ENCODE measurements around the gene FGD3.

The FGD3 gene

DNA sequence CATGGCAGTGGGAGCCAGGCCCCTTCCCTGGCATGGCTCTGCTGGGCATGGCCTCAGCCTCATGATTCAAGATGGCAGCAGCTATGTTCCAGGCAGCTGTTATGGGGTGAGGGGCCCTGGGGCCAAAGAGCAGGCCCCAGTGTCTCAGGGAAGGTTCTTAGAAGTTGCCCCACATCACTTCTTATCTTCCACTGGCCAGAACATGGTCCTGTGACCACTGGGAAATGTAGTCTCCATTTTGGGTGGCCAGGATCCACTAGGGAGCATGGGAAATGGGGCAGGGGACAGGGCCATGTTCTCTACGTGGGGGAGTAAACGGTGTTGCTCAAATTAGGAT, 129.4 kb downstream of the FGD3 start:
- H3K4me3 ChIP-seq (ENCODE audit: low read depth in 1 of 2, low read length in 2 of 2), result no peak overlapping the region
- no peak overlapping the region for H3K27ac ChIP-seq (ENCODE audit: low read depth, low read length)
- H3K9me3 ChIP-seq (ENCODE audit: low read length), result no peaks in the 10 kb centered on the region
- H3K4me1 ChIP-seq (ENCODE audit: insufficient read depth, low read length), result peaks cover 27% of the 10 kb centered on the region
- H3K36me3 ChIP-seq (ENCODE audit: insufficient read depth, low read length), result no peaks in the 10 kb centered on the region
- H3K27me3 ChIP-seq (ENCODE audit: control insufficient read depth in 1 of 2, insufficient read depth in 2 of 2, low read length in 2 of 2), result no peaks in the 10 kb centered on the region
- no peak overlapping the region for H3K9ac ChIP-seq (ENCODE audit: low read length)

DNA sequence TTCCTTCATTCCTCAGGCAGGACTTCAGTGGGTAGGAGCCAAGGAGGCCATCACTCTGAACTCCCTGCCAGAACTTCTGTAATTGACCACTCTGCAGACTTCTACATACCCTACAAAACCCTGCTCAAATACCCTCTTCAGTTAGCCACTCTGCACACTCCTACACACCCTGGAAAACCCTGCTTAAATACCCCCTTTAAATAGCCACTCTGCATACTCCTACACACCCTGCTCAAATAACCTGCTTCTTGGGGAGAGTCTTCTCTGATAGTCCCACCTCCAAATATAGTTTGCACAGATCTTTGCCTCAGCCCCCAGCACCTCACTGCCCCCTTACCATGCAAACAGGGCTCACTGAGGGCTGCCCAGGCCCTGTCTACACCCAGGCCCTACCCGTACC, 130.0 kb downstream of the FGD3 start:
- Histone ChIP-seq H3K4me3 (ENCODE audit: low read depth in 1 of 2, low read length in 2 of 2) (no peak overlapping the region), H3K27ac (ENCODE audit: low read depth, low read length) (no peak overlapping the region), H3K36me3 (ENCODE audit: insufficient read depth, low read length) (no peaks in the 10 kb centered on the region), H3K9ac (ENCODE audit: low read length) (no peak overlapping the region), H3K9me3 (ENCODE audit: low read length) (no peaks in the 10 kb centered on the region), H3K4me1 (ENCODE audit: insufficient read depth, low read length) (peaks cover 21% of the 10 kb centered on the region), H3K27me3 (ENCODE audit: control insufficient read depth in 1 of 2, insufficient read depth in 2 of 2, low read length in 2 of 2) (no peaks in the 10 kb centered on the region)

- no peaks in the 10 kb centered on the region for H3K27me3 ChIP-seq (ENCODE audit: control insufficient read depth in 1 of 2, insufficient read depth in 2 of 2, low read length in 2 of 2)
- H3K9ac ChIP-seq (ENCODE audit: low read length), result no peak overlapping the region
- no peaks in the 10 kb centered on the region for H3K9me3 ChIP-seq (ENCODE audit: low read length)
- H3K4me1 ChIP-seq (ENCODE audit: insufficient read depth, low read length), result peaks cover 16% of the 10 kb centered on the region
- no peaks in the 10 kb centered on the region for H3K36me3 ChIP-seq (ENCODE audit: insufficient read depth, low read length)
- no peak overlapping the region for H3K4me3 ChIP-seq (ENCODE audit: low read depth in 1 of 2, low read length in 2 of 2)
- H3K27ac ChIP-seq (ENCODE audit: low read depth, low read length), result no peak overlapping the region
Observed at GRCh38 chr9:93077811-93078210, 130.5 kb downstream of the FGD3 start.

- H3K9ac ChIP-seq (ENCODE audit: low read length), result no peak overlapping the region
- H3K9me3 ChIP-seq (ENCODE audit: low read length), result no peaks in the 10 kb centered on the region
- no peaks in the 10 kb centered on the region for H3K36me3 ChIP-seq (ENCODE audit: insufficient read depth, low read length)
- H3K4me1 ChIP-seq (ENCODE audit: insufficient read depth, low read length), result peaks cover 3% of the 10 kb centered on the region
- H3K27ac ChIP-seq (ENCODE audit: low read depth, low read length), result no peak overlapping the region
- H3K4me3 ChIP-seq (ENCODE audit: low read depth in 1 of 2, low read length in 2 of 2), result no peak overlapping the region
- no peaks in the 10 kb centered on the region for H3K27me3 ChIP-seq (ENCODE audit: control insufficient read depth in 1 of 2, insufficient read depth in 2 of 2, low read length in 2 of 2)
Observed at GRCh38 chr9:93079371-93079770, 132.0 kb downstream of the FGD3 start.

GRCh38 chr9:93080406-93080805, 133.1 kb downstream of the FGD3 start:
- Histone ChIP-seq H3K9ac (ENCODE audit: low read length) (no peak overlapping the region), H3K36me3 (ENCODE audit: insufficient read depth, low read length) (no peaks in the 10 kb centered on the region), H3K27me3 (ENCODE audit: control insufficient read depth in 1 of 2, insufficient read depth in 2 of 2, low read length in 2 of 2) (no peaks in the 10 kb centered on the region), H3K4me1 (ENCODE audit: insufficient read depth, low read length) (no peaks in the 10 kb centered on the region), H3K9me3 (ENCODE audit: low read length) (no peaks in the 10 kb centered on the region), H3K4me3 (ENCODE audit: low read depth in 1 of 2, low read length in 2 of 2) (no peak overlapping the region), H3K27ac (ENCODE audit: low read depth, low read length) (no peak overlapping the region)

DNA sequence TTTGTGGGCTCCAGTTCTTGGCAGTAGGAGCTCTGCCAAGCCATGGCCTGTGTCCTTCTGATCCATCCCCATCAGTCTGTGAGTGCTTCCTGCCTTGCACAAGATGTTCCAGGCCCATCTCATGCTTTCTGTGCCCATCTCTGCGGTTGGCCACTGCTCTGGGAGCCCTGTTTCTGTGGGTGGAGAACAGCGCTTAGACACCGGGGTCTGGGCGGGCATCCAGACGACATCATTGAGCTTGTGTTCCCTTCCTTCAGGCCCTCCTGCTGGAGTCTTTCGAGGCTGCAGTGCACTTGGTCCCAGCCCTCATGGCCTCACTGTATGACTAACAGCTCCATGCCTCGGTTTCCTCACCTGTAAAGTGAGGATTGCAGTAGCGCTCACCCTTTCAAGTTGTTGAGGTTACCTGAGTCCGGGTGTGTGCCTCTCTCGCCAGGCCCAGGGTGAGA, 133.8 kb downstream of the FGD3 start:
- no peaks in the 10 kb centered on the region for H3K9me3 ChIP-seq (ENCODE audit: low read length)
- no peak overlapping the region for H3K9ac ChIP-seq (ENCODE audit: low read length)
- no peaks in the 10 kb centered on the region for H3K4me1 ChIP-seq (ENCODE audit: insufficient read depth, low read length)
- H3K27ac ChIP-seq (ENCODE audit: low read depth, low read length), result no peak overlapping the region
- H3K27me3 ChIP-seq (ENCODE audit: control insufficient read depth in 1 of 2, insufficient read depth in 2 of 2, low read length in 2 of 2), result no peaks in the 10 kb centered on the region
- H3K4me3 ChIP-seq (ENCODE audit: low read depth in 1 of 2, low read length in 2 of 2), result no peak overlapping the region
- no peaks in the 10 kb centered on the region for H3K36me3 ChIP-seq (ENCODE audit: insufficient read depth, low read length)

- Histone ChIP-seq H3K4me1 (ENCODE audit: insufficient read depth, low read length) (no peaks in the 10 kb centered on the region), H3K9me3 (ENCODE audit: low read length) (no peaks in the 10 kb centered on the region), H3K4me3 (ENCODE audit: low read depth in 1 of 2, low read length in 2 of 2) (no peak overlapping the region), H3K27ac (ENCODE audit: low read depth, low read length) (no peak overlapping the region), H3K27me3 (ENCODE audit: control insufficient read depth in 1 of 2, insufficient read depth in 2 of 2, low read length in 2 of 2) (no peaks in the 10 kb centered on the region), H3K9ac (ENCODE audit: low read length) (no peak overlapping the region), H3K36me3 (ENCODE audit: insufficient read depth, low read length) (no peaks in the 10 kb centered on the region)
Observed at GRCh38 chr9:93081931-93082330, 134.6 kb downstream of the FGD3 start.

- Histone ChIP-seq H3K9me3 (ENCODE audit: low read length) (no peaks in the 10 kb centered on the region), H3K4me3 (ENCODE audit: low read depth in 1 of 2, low read length in 2 of 2) (no peak overlapping the region), H3K27ac (ENCODE audit: low read depth, low read length) (no peak overlapping the region), H3K36me3 (ENCODE audit: insufficient read depth, low read length) (no peaks in the 10 kb centered on the region), H3K27me3 (ENCODE audit: control insufficient read depth in 1 of 2, insufficient read depth in 2 of 2, low read length in 2 of 2) (no peaks in the 10 kb centered on the region), H3K4me1 (ENCODE audit: insufficient read depth, low read length) (no peaks in the 10 kb centered on the region), H3K9ac (ENCODE audit: low read length) (no peak overlapping the region)
Observed at GRCh38 chr9:93082841-93083411, 135.6 kb downstream of the FGD3 start.

- no peaks in the 10 kb centered on the region for H3K4me1 ChIP-seq (ENCODE audit: insufficient read depth, low read length)
- no peaks in the 10 kb centered on the region for H3K27me3 ChIP-seq (ENCODE audit: control insufficient read depth in 1 of 2, insufficient read depth in 2 of 2, low read length in 2 of 2)
- no peaks in the 10 kb centered on the region for H3K36me3 ChIP-seq (ENCODE audit: insufficient read depth, low read length)
- no peak overlapping the region for H3K27ac ChIP-seq (ENCODE audit: low read depth, low read length)
- H3K9me3 ChIP-seq (ENCODE audit: low read length), result no peaks in the 10 kb centered on the region
- H3K4me3 ChIP-seq (ENCODE audit: low read depth in 1 of 2, low read length in 2 of 2), result no peak overlapping the region
- no peak overlapping the region for H3K9ac ChIP-seq (ENCODE audit: low read length)
Observed at GRCh38 chr9:93083592-93084470, 136.5 kb downstream of the FGD3 start.

DNA sequence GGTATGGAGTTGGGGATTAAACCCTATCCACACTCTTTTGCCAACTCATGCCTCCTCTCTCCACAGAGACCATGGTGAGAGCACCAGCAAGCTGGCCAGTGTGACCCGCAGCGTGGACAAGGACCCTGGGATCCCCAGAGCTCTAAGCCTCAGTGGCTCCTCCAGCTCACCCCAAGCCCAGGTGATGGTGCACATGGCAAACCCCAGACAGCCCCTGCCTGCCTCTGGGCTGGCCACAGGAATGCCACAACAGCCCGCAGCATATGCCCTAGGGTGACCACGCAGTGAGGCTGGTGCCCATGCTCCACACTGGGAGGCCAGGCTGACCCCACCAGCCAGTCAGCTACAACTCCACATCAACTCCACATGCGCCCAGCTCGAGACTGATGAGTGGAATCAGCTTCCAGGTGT, 137.2 kb downstream of the FGD3 start:
- H3K9me3 ChIP-seq (ENCODE audit: low read length), result no peaks in the 10 kb centered on the region
- H3K4me1 ChIP-seq (ENCODE audit: insufficient read depth, low read length), result no peaks in the 10 kb centered on the region
- no peaks in the 10 kb centered on the region for H3K27me3 ChIP-seq (ENCODE audit: control insufficient read depth in 1 of 2, insufficient read depth in 2 of 2, low read length in 2 of 2)
- H3K27ac ChIP-seq (ENCODE audit: low read depth, low read length), result no peak overlapping the region
- H3K4me3 ChIP-seq (ENCODE audit: low read depth in 1 of 2, low read length in 2 of 2), result no peak overlapping the region
- H3K36me3 ChIP-seq (ENCODE audit: insufficient read depth, low read length), result no peaks in the 10 kb centered on the region
- H3K9ac ChIP-seq (ENCODE audit: low read length), result no peak overlapping the region

GRCh38 chr9:93085676-93086075, 138.4 kb downstream of the FGD3 start:
- no peaks in the 10 kb centered on the region for H3K9me3 ChIP-seq (ENCODE audit: low read length)
- H3K27ac ChIP-seq (ENCODE audit: low read depth, low read length), result no peak overlapping the region
- no peaks in the 10 kb centered on the region for H3K27me3 ChIP-seq (ENCODE audit: control insufficient read depth in 1 of 2, insufficient read depth in 2 of 2, low read length in 2 of 2)
- H3K36me3 ChIP-seq (ENCODE audit: insufficient read depth, low read length), result no peaks in the 10 kb centered on the region
- H3K9ac ChIP-seq (ENCODE audit: low read length), result no peak overlapping the region
- H3K4me3 ChIP-seq (ENCODE audit: low read depth in 1 of 2, low read length in 2 of 2), result no peak overlapping the region
- H3K4me1 ChIP-seq (ENCODE audit: insufficient read depth, low read length), result no peaks in the 10 kb centered on the region

Data from muscle layer of colon (tissue), 2 donors.